HL-60 (cell line): ENCODE measurements around the gene MAGEB3.

ENCODE experiments used
- TF ChIP-seq, protein P1 (sequence below): IDR thresholded peaks from one replicate; pipeline ENCODE4 v1.5.1; 2011; ENCODE audit warnings: low read length, control low read depth, inconsistent platforms; ENCODE audit not compliant: insufficient read depth
- TF ChIP-seq, protein P2 (sequence below): IDR thresholded peaks from 2 replicates; pipeline ENCODE4 v1.6.1; 2012; ENCODE audit warnings: low read depth; ENCODE audit not compliant: insufficient replicate concordance

DNA sequence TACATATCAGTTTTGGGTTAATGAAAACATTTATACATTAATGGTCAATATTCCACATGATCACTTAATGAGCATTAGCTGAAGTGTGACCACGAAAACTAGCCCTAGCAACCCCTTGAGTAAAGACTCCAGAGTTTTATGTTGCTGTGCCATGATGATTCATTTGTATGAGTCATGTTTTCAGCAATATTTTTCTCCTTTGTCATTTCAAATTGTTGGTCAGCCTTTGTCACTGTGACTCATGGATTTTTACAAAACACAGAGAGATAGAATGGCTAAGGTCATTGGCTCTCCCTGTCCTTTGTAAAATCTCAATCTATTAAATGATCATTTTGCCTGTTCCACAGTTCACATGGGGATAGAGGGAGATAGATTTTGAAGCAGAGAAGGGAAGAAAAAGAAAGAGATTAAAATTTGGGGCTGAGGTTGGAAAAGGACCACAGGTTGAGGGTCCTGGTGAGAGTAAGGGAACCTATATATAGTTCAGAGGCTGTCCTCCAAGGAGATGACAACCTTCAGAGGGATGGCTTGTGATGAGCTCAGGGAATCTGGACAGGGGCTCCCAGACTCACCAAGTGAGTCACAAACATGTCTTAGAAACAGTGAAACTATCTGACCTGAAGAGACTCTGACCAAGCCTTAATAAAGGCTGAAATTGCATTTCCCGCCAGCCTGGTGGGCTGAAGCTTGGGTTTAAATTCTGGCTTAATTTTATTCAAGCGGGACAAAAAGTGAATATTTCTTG lies 53.2 kb downstream of the MAGEB3 start:
- TF ChIP-seq, protein P1, sequence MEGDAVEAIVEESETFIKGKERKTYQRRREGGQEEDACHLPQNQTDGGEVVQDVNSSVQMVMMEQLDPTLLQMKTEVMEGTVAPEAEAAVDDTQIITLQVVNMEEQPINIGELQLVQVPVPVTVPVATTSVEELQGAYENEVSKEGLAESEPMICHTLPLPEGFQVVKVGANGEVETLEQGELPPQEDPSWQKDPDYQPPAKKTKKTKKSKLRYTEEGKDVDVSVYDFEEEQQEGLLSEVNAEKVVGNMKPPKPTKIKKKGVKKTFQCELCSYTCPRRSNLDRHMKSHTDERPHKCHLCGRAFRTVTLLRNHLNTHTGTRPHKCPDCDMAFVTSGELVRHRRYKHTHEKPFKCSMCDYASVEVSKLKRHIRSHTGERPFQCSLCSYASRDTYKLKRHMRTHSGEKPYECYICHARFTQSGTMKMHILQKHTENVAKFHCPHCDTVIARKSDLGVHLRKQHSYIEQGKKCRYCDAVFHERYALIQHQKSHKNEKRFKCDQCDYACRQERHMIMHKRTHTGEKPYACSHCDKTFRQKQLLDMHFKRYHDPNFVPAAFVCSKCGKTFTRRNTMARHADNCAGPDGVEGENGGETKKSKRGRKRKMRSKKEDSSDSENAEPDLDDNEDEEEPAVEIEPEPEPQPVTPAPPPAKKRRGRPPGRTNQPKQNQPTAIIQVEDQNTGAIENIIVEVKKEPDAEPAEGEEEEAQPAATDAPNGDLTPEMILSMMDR, result no peak
- TF ChIP-seq, protein P2, sequence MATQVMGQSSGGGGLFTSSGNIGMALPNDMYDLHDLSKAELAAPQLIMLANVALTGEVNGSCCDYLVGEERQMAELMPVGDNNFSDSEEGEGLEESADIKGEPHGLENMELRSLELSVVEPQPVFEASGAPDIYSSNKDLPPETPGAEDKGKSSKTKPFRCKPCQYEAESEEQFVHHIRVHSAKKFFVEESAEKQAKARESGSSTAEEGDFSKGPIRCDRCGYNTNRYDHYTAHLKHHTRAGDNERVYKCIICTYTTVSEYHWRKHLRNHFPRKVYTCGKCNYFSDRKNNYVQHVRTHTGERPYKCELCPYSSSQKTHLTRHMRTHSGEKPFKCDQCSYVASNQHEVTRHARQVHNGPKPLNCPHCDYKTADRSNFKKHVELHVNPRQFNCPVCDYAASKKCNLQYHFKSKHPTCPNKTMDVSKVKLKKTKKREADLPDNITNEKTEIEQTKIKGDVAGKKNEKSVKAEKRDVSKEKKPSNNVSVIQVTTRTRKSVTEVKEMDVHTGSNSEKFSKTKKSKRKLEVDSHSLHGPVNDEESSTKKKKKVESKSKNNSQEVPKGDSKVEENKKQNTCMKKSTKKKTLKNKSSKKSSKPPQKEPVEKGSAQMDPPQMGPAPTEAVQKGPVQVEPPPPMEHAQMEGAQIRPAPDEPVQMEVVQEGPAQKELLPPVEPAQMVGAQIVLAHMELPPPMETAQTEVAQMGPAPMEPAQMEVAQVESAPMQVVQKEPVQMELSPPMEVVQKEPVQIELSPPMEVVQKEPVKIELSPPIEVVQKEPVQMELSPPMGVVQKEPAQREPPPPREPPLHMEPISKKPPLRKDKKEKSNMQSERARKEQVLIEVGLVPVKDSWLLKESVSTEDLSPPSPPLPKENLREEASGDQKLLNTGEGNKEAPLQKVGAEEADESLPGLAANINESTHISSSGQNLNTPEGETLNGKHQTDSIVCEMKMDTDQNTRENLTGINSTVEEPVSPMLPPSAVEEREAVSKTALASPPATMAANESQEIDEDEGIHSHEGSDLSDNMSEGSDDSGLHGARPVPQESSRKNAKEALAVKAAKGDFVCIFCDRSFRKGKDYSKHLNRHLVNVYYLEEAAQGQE, result no peak
